GM19023 (cell line): ENCODE measurements around the gene ITPR2.
"Not testable (repeated sequence)": the region's sequence is repeated elsewhere in the genome, so short reads cannot be mapped to it uniquely, and the experiment has no call there.

Source experiments
- ATAC-seq: cut with Tn5 transposase; IDR thresholded peaks from one replicate; pipeline ENCODE4 v1.9.1; 2021; ENCODE audit warnings: mild to moderate bottlenecking, moderate library complexity; ENCODE audit not compliant: unreplicated experiment

The ITPR2 gene

GRCh38 chr12:26680727-26681455 is 152.1 kb downstream of the ITPR2 start:
- no peak for ATAC-seq

- no peak for ATAC-seq
Observed at GRCh38 chr12:26678697-26679660, 154.0 kb downstream of the ITPR2 start.

- ATAC-seq = not testable (repeated sequence)
Observed at GRCh38 chr12:26671487-26671886, 161.5 kb downstream of the ITPR2 start.

GRCh38 chr12:26668847-26669246 is 164.1 kb downstream of the ITPR2 start:
- no peak for ATAC-seq

- ATAC-seq = no peak
Observed at GRCh38 chr12:26668230-26668629, 164.8 kb downstream of the ITPR2 start.

- ATAC-seq = no peak
Observed at GRCh38 chr12:26666286-26666685, 166.7 kb downstream of the ITPR2 start.

- ATAC-seq = no peak
Observed at GRCh38 chr12:26661399-26661798, 171.6 kb downstream of the ITPR2 start.

GRCh38 chr12:26659930-26660329 is 173.1 kb downstream of the ITPR2 start:
- no peak for ATAC-seq

DNA sequence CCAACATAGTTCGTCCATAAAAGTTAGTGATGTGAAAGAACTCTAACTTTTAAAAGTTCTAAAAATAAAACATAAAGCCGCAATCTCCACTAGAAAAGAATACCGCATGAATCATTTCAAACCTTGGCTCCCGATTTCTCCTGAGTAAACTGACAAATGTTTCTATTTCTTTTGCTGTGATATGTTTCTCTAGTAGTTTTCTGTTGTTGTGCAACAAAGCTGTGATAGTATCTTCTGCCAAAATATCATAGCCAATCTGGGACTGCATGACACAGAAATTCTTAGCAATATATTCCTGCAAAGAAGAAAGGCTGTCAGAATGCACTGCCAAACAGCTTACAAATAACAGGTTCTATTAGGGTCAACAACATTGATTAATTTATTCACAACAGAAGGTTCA is 174.0 kb downstream of the ITPR2 start:
- ATAC-seq = no peak

GRCh38 chr12:26654623-26655022 is 178.4 kb downstream of the ITPR2 start:
- ATAC-seq = no peak

GRCh38 chr12:26651566-26652188 is 181.3 kb downstream of the ITPR2 start:
- no peak for ATAC-seq

GRCh38 chr12:26651036-26651435 is 182.0 kb downstream of the ITPR2 start:
- ATAC-seq = no peak

GRCh38 chr12:26648999-26649398 is 184.0 kb downstream of the ITPR2 start:
- ATAC-seq = no peak

- no peak for ATAC-seq
Observed at GRCh38 chr12:26648584-26648983, 184.4 kb downstream of the ITPR2 start.

DNA sequence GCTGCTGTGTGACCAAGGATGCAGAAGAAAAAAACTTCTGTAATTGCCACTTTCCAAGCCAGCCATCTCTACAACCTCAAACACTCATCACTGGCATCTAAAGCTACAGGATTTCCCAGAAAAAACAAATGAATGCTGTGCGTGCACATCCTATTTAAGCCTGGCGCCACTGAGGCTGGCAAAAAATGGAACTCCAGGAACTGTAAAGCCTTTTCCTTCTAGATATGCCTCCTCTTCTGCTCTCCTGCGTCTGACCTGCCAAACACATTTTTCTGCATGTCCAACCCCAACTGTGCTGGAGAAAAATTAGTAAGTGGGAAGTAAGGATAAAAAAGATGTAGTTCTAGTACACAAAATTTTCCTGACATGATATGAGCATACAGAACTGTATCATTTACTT is 184.9 kb downstream of the ITPR2 start:
- ATAC-seq = no peak

GRCh38 chr12:26647088-26647487 is 185.9 kb downstream of the ITPR2 start:
- ATAC-seq = no peak

- ATAC-seq = no peak
Observed at GRCh38 chr12:26646571-26646970, 186.4 kb downstream of the ITPR2 start.

DNA sequence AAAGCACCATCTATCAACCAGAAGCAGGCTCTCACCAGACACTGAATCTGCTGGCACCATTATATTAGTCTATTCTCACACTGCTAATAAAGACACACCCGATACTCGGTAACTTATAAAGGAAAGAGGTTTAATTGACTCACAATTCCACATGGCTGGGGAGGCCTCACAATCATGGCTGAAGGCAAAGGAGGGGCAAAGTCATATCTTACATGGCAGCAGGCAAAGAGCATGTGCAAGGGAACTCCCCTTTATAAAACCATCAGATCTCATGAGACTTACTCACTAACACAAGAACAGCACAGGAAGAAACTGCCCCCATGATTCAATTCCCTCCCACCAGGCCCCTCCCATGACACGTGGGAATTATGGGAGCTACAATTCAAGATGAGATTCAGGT is 188.6 kb downstream of the ITPR2 start:
- ATAC-seq = not testable (repeated sequence)

DNA sequence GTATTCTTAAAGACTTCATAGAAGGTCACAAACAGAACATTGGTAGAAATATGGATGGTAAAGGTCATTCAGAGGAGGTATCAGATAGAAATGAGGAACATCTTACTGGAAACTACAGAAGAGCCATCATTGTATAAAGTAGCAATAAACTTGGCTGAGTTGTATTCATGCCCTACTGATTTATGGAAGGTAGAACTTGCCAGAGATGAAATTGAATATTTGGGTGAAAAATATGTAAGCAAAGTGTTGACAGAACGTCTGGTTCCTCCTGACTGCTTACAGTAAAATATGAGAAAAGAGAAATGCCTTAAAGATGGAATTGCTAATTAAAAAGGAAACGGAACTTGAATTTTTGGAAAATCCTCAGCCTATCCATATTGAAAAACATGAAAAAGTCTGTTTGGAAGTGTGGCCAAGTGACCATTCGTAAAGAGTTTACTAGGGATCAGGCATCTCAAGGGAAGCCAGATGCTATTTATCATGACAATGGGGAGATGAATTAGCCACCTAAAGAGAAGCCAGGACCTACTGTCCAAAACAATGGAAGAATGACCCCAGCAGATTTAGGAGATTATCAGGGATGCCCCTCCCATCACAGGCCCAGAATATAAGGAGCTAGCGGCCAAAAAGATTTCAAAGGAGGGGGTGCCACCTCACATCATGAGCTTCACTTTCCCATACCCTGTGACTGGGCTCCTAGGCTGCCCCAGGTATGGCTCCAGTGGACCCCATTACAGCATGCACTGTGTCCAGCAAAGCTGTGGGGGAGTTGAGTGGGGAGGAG is 189.3 kb downstream of the ITPR2 start:
- ATAC-seq = no peak

DNA sequence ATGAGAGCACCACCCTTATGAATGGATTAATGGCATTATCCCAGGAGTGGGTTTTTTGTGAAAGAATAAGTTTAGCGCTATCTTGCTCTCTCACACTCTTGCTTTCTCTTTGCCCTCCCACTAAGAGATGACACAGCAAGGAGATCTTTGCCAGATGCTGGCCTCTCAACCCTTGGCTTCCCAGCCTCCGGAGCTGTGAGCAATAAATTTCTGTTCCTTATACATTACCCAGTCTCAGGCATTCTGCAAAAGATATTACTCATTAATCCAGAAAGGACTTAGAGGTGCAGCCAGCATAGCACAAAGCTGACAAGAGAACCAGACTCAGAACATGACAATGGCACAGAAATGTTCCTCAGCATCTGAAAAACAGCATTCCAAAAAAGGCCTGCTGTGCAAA is 190.6 kb downstream of the ITPR2 start:
- ATAC-seq = no peak
